SKM-1 (cell line): ENCODE results near the gene IQUB.
A peak's percentile ranks its signal among the peaks of the same experiment; 100 is the strongest.
"Not testable (repeated sequence)": the region's sequence is repeated elsewhere in the genome, so short reads cannot be mapped to it uniquely, and the experiment has no call there.

Experiments
- DNase-seq: peaks from one replicate; lab custom pipeline; 2025; ENCODE audit not compliant: unreplicated experiment; lab: John Stamatoyannopoulos, UW

The IQUB gene

GRCh38 chr7:123534383-123535260 is at the start of gene IQUB:
Gene IQUB, minus strand, starts transcription at chr7:123534595. Its CDS starts 22,255 bp downstream, at chr7:123512340.
- DNase-seq = peak; percentile 93

- DNase-seq = no peak
Observed at GRCh38 chr7:123583821-123584220, 49.4 kb upstream of the IQUB start.

GRCh38 chr7:123581162-123581459 is 46.7 kb upstream of the IQUB start:
- no peak for DNase-seq

GRCh38 chr7:123580406-123581161 is 46.2 kb upstream of the IQUB start:
- no peak for DNase-seq

GRCh38 chr7:123579416-123579815 is 45.0 kb upstream of the IQUB start:
- no peak for DNase-seq

GRCh38 chr7:123573896-123574467 is 39.6 kb upstream of the IQUB start:
- no peak for DNase-seq

GRCh38 chr7:123573341-123573740 is 38.9 kb upstream of the IQUB start:
- DNase-seq = no peak

GRCh38 chr7:123571684-123572083 is 37.3 kb upstream of the IQUB start:
- no peak for DNase-seq

- DNase-seq = no peak
Observed at GRCh38 chr7:123571187-123571586, 36.8 kb upstream of the IQUB start.

GRCh38 chr7:123570390-123571182 is 36.2 kb upstream of the IQUB start:
- DNase-seq = no peak

GRCh38 chr7:123569352-123570010 is 35.1 kb upstream of the IQUB start:
- DNase-seq = peak; percentile 20

GRCh38 chr7:123562121-123562520 is 27.7 kb upstream of the IQUB start:
- no peak for DNase-seq

- DNase-seq = no peak
Observed at GRCh38 chr7:123558289-123558874, 24.0 kb upstream of the IQUB start.

GRCh38 chr7:123557398-123558288 is 23.2 kb upstream of the IQUB start, which contains the start of gene NDUFA5:
Gene NDUFA5, minus strand, starts transcription at chr7:123557818. Its CDS starts 23 bp downstream, at chr7:123557795.
- peak; percentile 98 for DNase-seq

GRCh38 chr7:123557016-123557397 is 22.6 kb upstream of the IQUB start:
- no peak for DNase-seq

GRCh38 chr7:123555484-123555883 is 21.1 kb upstream of the IQUB start:
- DNase-seq = no peak

GRCh38 chr7:123553159-123553558 is 18.8 kb upstream of the IQUB start:
- DNase-seq = no peak

GRCh38 chr7:123552641-123553040 is 18.2 kb upstream of the IQUB start:
- no peak for DNase-seq

GRCh38 chr7:123552134-123552533 is 17.7 kb upstream of the IQUB start:
- not testable (repeated sequence) for DNase-seq
